IMR-90 (cell line): ENCODE results near the gene CCDC83. TPM values are rescaled to one million over a fixed set of nuclear protein-coding genes. Genes with fewer than 3 reads are reported as not detected.

Source experiments
- ATAC-seq: fragments of 200-7000 bp; cut with Tn5 transposase; 2 replicates; pipeline ENCODE4 v1.9.1; 2020; ENCODE audit warnings: low read depth, mild to moderate bottlenecking, moderate library complexity
- BruUV-seq: library from RNA; stranded (reverse); fragments of 400-500 nt; replicated peaks from 2 replicates; lab custom pipeline; 2021; lab: Mats Ljungman, UMichigan
- CTCF ChIA-PET: fragments of 300-600 bp; formaldehyde crosslinking; extraction: SDS; loops from one replicate; lab custom pipeline; 2021; ENCODE audit warnings: antibody characterized with exemption; lab: Yijun Ruan, JAX
- POLR2A ChIA-PET: fragments of 300-600 bp; sonication (Branson Sonifier 250); formaldehyde crosslinking; loops from one replicate; lab custom pipeline; 2022; ENCODE audit warnings: antibody characterized with exemption; ENCODE audit not compliant: unreplicated experiment; lab: Charles Lee
- DNase-seq: peaks from one replicate; pipeline ENCODE4 v3.0.0; 2013
- H2AFZ ChIP-seq: replicated peaks from 2 replicates; pipeline ENCODE3; 2013; ENCODE audit warnings: low read length, mild to moderate bottlenecking; ENCODE audit not compliant: poor library complexity
- H2AK5ac ChIP-seq: 2 replicates; pipeline ENCODE4 v1.6.1; 2013; ENCODE audit warnings: low read depth, low read length, inconsistent platforms
- H2AK9ac ChIP-seq: replicated peaks from 2 replicates; pipeline ENCODE3; 2013; ENCODE audit warnings: mild to moderate bottlenecking, low read depth, low read length, moderate library complexity; ENCODE audit not compliant: poor library complexity
- H2BK120ac ChIP-seq: 2 replicates; pipeline ENCODE4 v1.6.1; 2013; ENCODE audit warnings: low read depth, low read length, inconsistent platforms
- H2BK15ac ChIP-seq: 3 replicates; pipeline ENCODE4 v1.6.1; 2013; ENCODE audit warnings: low read depth, low read length, inconsistent platforms
- H2BK20ac ChIP-seq: 2 replicates; pipeline ENCODE4 v1.6.1; 2013; ENCODE audit warnings: low read depth, mild to moderate bottlenecking, inconsistent platforms, low read length, moderate library complexity
- H2BK5ac ChIP-seq: 2 replicates; pipeline ENCODE4 v1.6.1; 2013; ENCODE audit warnings: mild to moderate bottlenecking, low read depth, low read length, inconsistent platforms; ENCODE audit not compliant: poor library complexity, severe bottlenecking
- H3K14ac ChIP-seq: replicated peaks from 2 replicates; pipeline ENCODE4 v1.6.1; 2013; ENCODE audit warnings: low read depth, low read length, inconsistent platforms
- H3K18ac ChIP-seq: 2 replicates; pipeline ENCODE4 v1.6.1; 2013; ENCODE audit warnings: low read depth, low read length, control low read depth
- H3K23ac ChIP-seq: 2 replicates; pipeline ENCODE4 v1.6.1; 2013; ENCODE audit warnings: low read depth, low read length, inconsistent platforms
- H3K27ac ChIP-seq: 2 replicates; pipeline ENCODE4 v1.5.1; 2013; ENCODE audit warnings: mild to moderate bottlenecking, control low read depth, low read length; ENCODE audit not compliant: insufficient read depth
- H3K27me3 ChIP-seq: 2 replicates; pipeline ENCODE4 v1.6.1; 2013; ENCODE audit warnings: low read length; ENCODE audit not compliant: control insufficient read depth, insufficient read depth
- H3K36me3 ChIP-seq: 2 replicates; pipeline ENCODE4 v1.6.1; 2013; ENCODE audit warnings: low read length, mixed read lengths; ENCODE audit not compliant: control insufficient read depth, insufficient read depth
- H3K4ac ChIP-seq: 2 replicates; pipeline ENCODE4 v1.6.1; 2013; ENCODE audit warnings: low read depth, low read length, inconsistent platforms
- H3K4me1 ChIP-seq: 2 replicates; pipeline ENCODE4 v1.6.1; 2013; ENCODE audit warnings: low read length, mixed read lengths; ENCODE audit not compliant: control insufficient read depth, insufficient read depth
- H3K4me2 ChIP-seq: 2 replicates; pipeline ENCODE4 v1.6.1; 2013; ENCODE audit warnings: low read depth, mild to moderate bottlenecking, control low read depth, low read length, moderate library complexity
- H3K4me3 ChIP-seq: 2 replicates; pipeline ENCODE4 v1.5.1; 2013; ENCODE audit warnings: low read depth, mild to moderate bottlenecking, control low read depth, low read length, moderate library complexity; ENCODE audit not compliant: insufficient read depth
- H3K56ac ChIP-seq: 2 replicates; pipeline ENCODE4 v1.6.1; 2013; ENCODE audit warnings: low read length, inconsistent platforms; ENCODE audit not compliant: insufficient read depth; ENCODE audit errors: extremely low read depth
- H3K79me1 ChIP-seq, 2 experiments: 2 replicates each; pipeline ENCODE4 v1.6.1; 2013; ENCODE audit warnings: low read length in 2 of 2, inconsistent platforms in 1 of 2, low read depth in 1 of 2
- H3K9ac ChIP-seq: 2 replicates; pipeline ENCODE4 v1.6.1; 2013; ENCODE audit warnings: low read depth, low read length, control low read depth
- H3K9me1 ChIP-seq: 2 replicates; pipeline ENCODE4 v1.6.1; 2013; ENCODE audit warnings: low read length, inconsistent platforms; ENCODE audit not compliant: insufficient read depth
- H3K9me3 ChIP-seq: 2 replicates; pipeline ENCODE4 v1.6.1; 2013; ENCODE audit warnings: low read length; ENCODE audit not compliant: control insufficient read depth, insufficient read depth
- H4K20me1 ChIP-seq: 2 replicates; pipeline ENCODE4 v1.6.1; 2013; ENCODE audit warnings: low read length, inconsistent platforms; ENCODE audit not compliant: insufficient read depth
- H4K5ac ChIP-seq: 2 replicates; pipeline ENCODE4 v1.6.1; 2013; ENCODE audit warnings: mild to moderate bottlenecking, low read depth, low read length, control low read depth
- H4K8ac ChIP-seq, 2 experiments: 2 replicates each; pipeline ENCODE4 v1.6.1; 2013; ENCODE audit warnings: low read depth in 2 of 2, low read length in 2 of 2, control low read depth in 1 of 2, inconsistent platforms in 1 of 2
- H4K91ac ChIP-seq: 2 replicates; pipeline ENCODE4 v1.6.1; 2013; ENCODE audit warnings: low read depth, low read length, inconsistent platforms; ENCODE audit not compliant: insufficient read depth
- BHLHE40 ChIP-seq: fragments of 150-350 bp; IDR thresholded peaks from 2 replicates; pipeline ENCODE4 v1.6.1; 2016; ENCODE audit warnings: mild to moderate bottlenecking, low read depth, low read length
- CEBPB ChIP-seq: IDR thresholded peaks from 2 replicates; pipeline ENCODE4 v1.6.1; 2012; ENCODE audit warnings: low read depth, low read length, improper control_type of control experiment
- MXI1 ChIP-seq: IDR thresholded peaks from 2 replicates; pipeline ENCODE4 v1.6.1; 2012; ENCODE audit warnings: low read depth, mild to moderate bottlenecking, low read length, moderate library complexity, borderline replicate concordance
- RCOR1 ChIP-seq: IDR thresholded peaks from 2 replicates; pipeline ENCODE4 v1.6.1; 2012; ENCODE audit warnings: mild to moderate bottlenecking, low read length, improper control_type of control experiment; ENCODE audit not compliant: insufficient replicate concordance
- SMC3 ChIP-seq: fragments of 150-350 bp; IDR thresholded peaks from 2 replicates; pipeline ENCODE4 v1.6.1; 2016; ENCODE audit warnings: low read depth, mild to moderate bottlenecking, antibody characterized with exemption, low read length, moderate library complexity
- WGBS, 2 experiments: methylation state at CpG; one replicate each; pipeline versions ENCODE4 v1.1.5 to v1.1.7; 2013; ENCODE audit warnings: missing lambda C conversion rate in 2 of 2; ENCODE audit not compliant: insufficient read length in 1 of 2; ENCODE audit errors: extremely low coverage in 2 of 2; 5-methylcytosine and 5-hydroxymethylcytosine counted together
- dilution Hi-C: fragments of 300-500 bp; cut with HindIII; formaldehyde crosslinking; loops from one replicate; pipeline ENCODE4 v1.14.3; 2018; ENCODE audit warnings: low sequenced_read_pairs; ENCODE audit not compliant: unreplicated experiment
- in situ Hi-C: fragments of 300-500 bp; cut with MboI; formaldehyde crosslinking; loops from 3 replicates; pipeline ENCODE4 v1.14.3; 2019; ENCODE audit warnings: low sequenced_read_pairs, inconsistent platforms, mixed read lengths
- intact Hi-C: fragments of 100-400 bp; cut with micrococcal nuclease; formaldehyde crosslinking; loops from 2 replicates; pipeline ENCODE4 v1.10.0; 2022
- polyA plus RNA-seq, 3 experiments: library from polyadenylated mRNA; depleted of rRNA; stranded (reverse); fragments of >200 nt; gene quantifications; 2 replicates each; pipeline ENCODE4 v1.2.3, GENCODE V29; 2012; ENCODE audit warnings: low replicate concordance in 1 of 3
- total RNA-seq: library from RNA; depleted of rRNA; stranded (reverse); fragments of >200 nt; gene quantifications from 2 replicates; pipeline ENCODE4 v1.2.3, GENCODE V29; 2012
- TF ChIP-seq, protein P1 (sequence below): fragments of 150-350 bp; IDR thresholded peaks from 2 replicates; pipeline ENCODE4 v1.6.1; 2016; ENCODE audit warnings: low read depth, mild to moderate bottlenecking, low read length, moderate library complexity, borderline replicate concordance
- TF ChIP-seq, protein P2 (sequence below): fragments of 150-350 bp; IDR thresholded peaks from 2 replicates; pipeline ENCODE4 v1.6.1; 2017; ENCODE audit warnings: mild to moderate bottlenecking, antibody characterized with exemption, low read length, low read depth

Gene CCDC83
- total and polyA plus RNA-seq, 2 of the 4 experiments (the other 2 are of a cell fraction), result not detected

DNA sequence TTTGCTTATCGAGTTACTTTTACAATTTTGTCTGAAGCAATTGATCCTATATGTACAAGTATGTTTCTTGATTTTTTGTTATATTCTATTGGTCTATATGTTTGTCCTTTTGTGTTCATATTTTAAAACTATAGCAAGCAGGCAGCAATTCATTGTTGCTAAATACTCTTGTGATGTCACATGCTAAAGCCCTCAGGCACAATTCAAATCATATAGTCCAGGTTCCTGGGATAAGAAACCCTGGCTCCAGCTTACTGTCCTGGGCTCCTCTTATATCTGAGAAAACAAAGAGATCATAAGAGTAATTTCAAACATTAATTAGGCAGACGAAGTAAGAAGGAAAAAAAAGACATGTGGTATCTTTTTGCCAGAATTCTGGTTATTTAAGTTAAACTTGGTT lies 6.6 kb upstream of the CCDC83 start:
- no CpG with 5 or more reads among the region's 2 CpGs for WGBS, 2 experiments
- Histone ChIP-seq H3K56ac (no peak overlapping the region), H3K18ac (no peak overlapping the region), H3K9me3 (no peaks in the 10 kb centered on the region; the same call in 1 of the 2 replicates), H4K8ac (no peak overlapping the region), H3K4me3 (no peak overlapping the region), H2BK5ac (no peak overlapping the region), H4K20me1 (no peaks in the 10 kb centered on the region), H3K23ac (no peak overlapping the region), H3K9ac (no peak overlapping the region), H3K27me3 (no peaks in the 10 kb centered on the region), H3K14ac (no peak overlapping the region), H2AK9ac (no peak overlapping the region), H3K27ac (no peak overlapping the region), H2AK5ac (no peak overlapping the region), H3K4ac (no peak overlapping the region), H4K91ac (no peak overlapping the region), H3K36me3 (no peaks in the 10 kb centered on the region), H2BK20ac (peak overlapping the region; percentile 47; the same call in 1 of the 2 replicates), H3K9me1 (peaks cover 7% of the 10 kb centered on the region; the same call in 1 of the 2 replicates), H3K4me2 (no peak overlapping the region), H2BK120ac (peak overlapping the region; percentile 42; the same call in 1 of the 2 replicates), H2BK15ac (no peak overlapping the region), H2AFZ (no peak overlapping the region), H4K5ac (no peak overlapping the region), H3K79me1 (peaks cover 0 to 6% of the 10 kb centered on the region in 2 experiments; a peak in 1 of 4 replicates), H3K4me1 (peaks cover 2% of the 10 kb centered on the region; the same call in 1 of the 2 replicates)
- DNase-seq, result no peak
- BruUV-seq, result no TSS peak
- dilution Hi-C loops (no loop called here), in situ Hi-C loops (no loop called here), intact Hi-C loops (no loop called here)
- ChIA-PET POLR2A (no interaction called here), CTCF (interaction anchor here (0.7 to 1.0 kb wide), 2 partner anchors 16 to 27 kb away, joined by 3 read pairs; no protein-coding TSS in a partner anchor)
- no peak for ATAC-seq
- TF ChIP-seq MXI1 (no peak), BHLHE40 (no peak), CEBPB (no peak), SMC3 (no peak), RCOR1 (no peak)
- TF ChIP-seq, protein P1, sequence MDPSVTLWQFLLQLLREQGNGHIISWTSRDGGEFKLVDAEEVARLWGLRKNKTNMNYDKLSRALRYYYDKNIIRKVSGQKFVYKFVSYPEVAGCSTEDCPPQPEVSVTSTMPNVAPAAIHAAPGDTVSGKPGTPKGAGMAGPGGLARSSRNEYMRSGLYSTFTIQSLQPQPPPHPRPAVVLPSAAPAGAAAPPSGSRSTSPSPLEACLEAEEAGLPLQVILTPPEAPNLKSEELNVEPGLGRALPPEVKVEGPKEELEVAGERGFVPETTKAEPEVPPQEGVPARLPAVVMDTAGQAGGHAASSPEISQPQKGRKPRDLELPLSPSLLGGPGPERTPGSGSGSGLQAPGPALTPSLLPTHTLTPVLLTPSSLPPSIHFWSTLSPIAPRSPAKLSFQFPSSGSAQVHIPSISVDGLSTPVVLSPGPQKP, result no peak
- TF ChIP-seq, protein P2, sequence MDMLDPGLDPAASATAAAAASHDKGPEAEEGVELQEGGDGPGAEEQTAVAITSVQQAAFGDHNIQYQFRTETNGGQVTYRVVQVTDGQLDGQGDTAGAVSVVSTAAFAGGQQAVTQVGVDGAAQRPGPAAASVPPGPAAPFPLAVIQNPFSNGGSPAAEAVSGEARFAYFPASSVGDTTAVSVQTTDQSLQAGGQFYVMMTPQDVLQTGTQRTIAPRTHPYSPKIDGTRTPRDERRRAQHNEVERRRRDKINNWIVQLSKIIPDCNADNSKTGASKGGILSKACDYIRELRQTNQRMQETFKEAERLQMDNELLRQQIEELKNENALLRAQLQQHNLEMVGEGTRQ, result no peak
